Measurements from ENCODE around the gene L3HYPDH. TPM values are rescaled to one million over a fixed set of nuclear protein-coding genes. Genes with fewer than 3 reads are reported as not detected.
A peak's percentile ranks its signal among the peaks of the same experiment; 100 is the strongest.

L3HYPDH gene
- total and polyA plus RNA-seq, 2 of the 13 experiments (the other 11 are each of a cell fraction or from before 2014, with no cell fraction given) = 30.5 to 36.6 TPM

- TF ChIP-seq ZBTB8A (CRISPR knock-in tag; IDR thresholded peaks at IDR 0.05; ENCODE audit: borderline replicate concordance, low read depth) = no peak
- no peak for TF ChIP-seq ZNF251 (CRISPR knock-in tag; IDR thresholded peaks at IDR 0.05)
- no peak for TF ChIP-seq ZNF136 (CRISPR knock-in tag; IDR thresholded peaks at IDR 0.05; ENCODE audit: low read depth)
- no peak for TF ChIP-seq GFI1 (CRISPR knock-in tag; IDR thresholded peaks at IDR 0.05; ENCODE audit: borderline replicate concordance)
- TF ChIP-seq DMAP1 (CRISPR knock-in tag; IDR thresholded peaks at IDR 0.05) = peak; percentile 25; the same call in 1 of the 2 replicates
- no peak for TF ChIP-seq ZNF775 (CRISPR knock-in tag; IDR thresholded peaks at IDR 0.05; ENCODE audit: borderline replicate concordance)
- no peak for TF ChIP-seq CSRNP1 (CRISPR knock-in tag; IDR thresholded peaks at IDR 0.05)
- TF ChIP-seq, protein P1, sequence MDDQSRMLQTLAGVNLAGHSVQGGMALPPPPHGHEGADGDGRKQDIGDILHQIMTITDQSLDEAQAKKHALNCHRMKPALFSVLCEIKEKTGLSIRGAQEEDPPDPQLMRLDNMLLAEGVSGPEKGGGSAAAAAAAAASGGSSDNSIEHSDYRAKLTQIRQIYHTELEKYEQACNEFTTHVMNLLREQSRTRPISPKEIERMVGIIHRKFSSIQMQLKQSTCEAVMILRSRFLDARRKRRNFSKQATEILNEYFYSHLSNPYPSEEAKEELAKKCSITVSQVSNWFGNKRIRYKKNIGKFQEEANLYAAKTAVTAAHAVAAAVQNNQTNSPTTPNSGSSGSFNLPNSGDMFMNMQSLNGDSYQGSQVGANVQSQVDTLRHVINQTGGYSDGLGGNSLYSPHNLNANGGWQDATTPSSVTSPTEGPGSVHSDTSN (CRISPR knock-in tag; IDR thresholded peaks at IDR 0.05; ENCODE audit: borderline replicate concordance) = no peak
- TF ChIP-seq, protein P2, sequence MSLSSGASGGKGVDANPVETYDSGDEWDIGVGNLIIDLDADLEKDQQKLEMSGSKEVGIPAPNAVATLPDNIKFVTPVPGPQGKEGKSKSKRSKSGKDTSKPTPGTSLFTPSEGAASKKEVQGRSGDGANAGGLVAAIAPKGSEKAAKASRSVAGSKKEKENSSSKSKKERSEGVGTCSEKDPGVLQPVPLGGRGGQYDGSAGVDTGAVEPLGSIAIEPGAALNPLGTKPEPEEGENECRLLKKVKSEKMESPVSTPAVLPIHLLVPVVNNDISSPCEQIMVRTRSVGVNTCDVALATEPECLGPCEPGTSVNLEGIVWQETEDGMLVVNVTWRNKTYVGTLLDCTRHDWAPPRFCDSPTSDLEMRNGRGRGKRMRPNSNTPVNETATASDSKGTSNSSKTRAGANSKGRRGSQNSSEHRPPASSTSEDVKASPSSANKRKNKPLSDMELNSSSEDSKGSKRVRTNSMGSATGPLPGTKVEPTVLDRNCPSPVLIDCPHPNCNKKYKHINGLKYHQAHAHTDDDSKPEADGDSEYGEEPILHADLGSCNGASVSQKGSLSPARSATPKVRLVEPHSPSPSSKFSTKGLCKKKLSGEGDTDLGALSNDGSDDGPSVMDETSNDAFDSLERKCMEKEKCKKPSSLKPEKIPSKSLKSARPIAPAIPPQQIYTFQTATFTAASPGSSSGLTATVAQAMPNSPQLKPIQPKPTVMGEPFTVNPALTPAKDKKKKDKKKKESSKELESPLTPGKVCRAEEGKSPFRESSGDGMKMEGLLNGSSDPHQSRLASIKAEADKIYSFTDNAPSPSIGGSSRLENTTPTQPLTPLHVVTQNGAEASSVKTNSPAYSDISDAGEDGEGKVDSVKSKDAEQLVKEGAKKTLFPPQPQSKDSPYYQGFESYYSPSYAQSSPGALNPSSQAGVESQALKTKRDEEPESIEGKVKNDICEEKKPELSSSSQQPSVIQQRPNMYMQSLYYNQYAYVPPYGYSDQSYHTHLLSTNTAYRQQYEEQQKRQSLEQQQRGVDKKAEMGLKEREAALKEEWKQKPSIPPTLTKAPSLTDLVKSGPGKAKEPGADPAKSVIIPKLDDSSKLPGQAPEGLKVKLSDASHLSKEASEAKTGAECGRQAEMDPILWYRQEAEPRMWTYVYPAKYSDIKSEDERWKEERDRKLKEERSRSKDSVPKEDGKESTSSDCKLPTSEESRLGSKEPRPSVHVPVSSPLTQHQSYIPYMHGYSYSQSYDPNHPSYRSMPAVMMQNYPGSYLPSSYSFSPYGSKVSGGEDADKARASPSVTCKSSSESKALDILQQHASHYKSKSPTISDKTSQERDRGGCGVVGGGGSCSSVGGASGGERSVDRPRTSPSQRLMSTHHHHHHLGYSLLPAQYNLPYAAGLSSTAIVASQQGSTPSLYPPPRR (CRISPR knock-in tag; IDR thresholded peaks at IDR 0.05; ENCODE audit: borderline replicate concordance) = no peak
- TF ChIP-seq ZNF512 (CRISPR knock-in tag; IDR thresholded peaks at IDR 0.05) = no peak
- no peak; the same call in 1 of the 2 replicates for TF ChIP-seq SAP130 (CRISPR knock-in tag; IDR thresholded peaks at IDR 0.05; ENCODE audit: low read depth)
- no peak for TF ChIP-seq TAF15 (IDR thresholded peaks at IDR 0.05; ENCODE audit: low read depth, low read length, poor library complexity, severe bottlenecking)
- TF ChIP-seq ZNF672 (CRISPR knock-in tag; IDR thresholded peaks at IDR 0.05) = no peak
- no peak for TF ChIP-seq PHF21A (CRISPR knock-in tag; IDR thresholded peaks at IDR 0.05)
- TF ChIP-seq E2F2 (CRISPR knock-in tag; IDR thresholded peaks at IDR 0.05; ENCODE audit: borderline replicate concordance) = no peak
- TF ChIP-seq TSC22D2 (CRISPR knock-in tag; IDR thresholded peaks at IDR 0.05; ENCODE audit: borderline replicate concordance) = no peak
- TF ChIP-seq ZFP36L1 (CRISPR knock-in tag; IDR thresholded peaks at IDR 0.05) = no peak
- TF ChIP-seq ZKSCAN8 (CRISPR knock-in tag; IDR thresholded peaks at IDR 0.05; ENCODE audit: borderline replicate concordance) = no peak
These were observed 19.5 kb downstream of the L3HYPDH start (continued) for GRCh38 chr14:59464486-59465315.
